ENCODE results near the gene MEP1B. TPM values are rescaled to one million over a fixed set of nuclear protein-coding genes. Genes with fewer than 3 reads are reported as not detected.
"Not testable (repeated sequence)": the region's sequence is repeated elsewhere in the genome, so short reads cannot be mapped to it uniquely, and the experiment has no call there.

Gene MEP1B
- total RNA-seq, 1 donor from 2014 or later: not detected

DNA sequence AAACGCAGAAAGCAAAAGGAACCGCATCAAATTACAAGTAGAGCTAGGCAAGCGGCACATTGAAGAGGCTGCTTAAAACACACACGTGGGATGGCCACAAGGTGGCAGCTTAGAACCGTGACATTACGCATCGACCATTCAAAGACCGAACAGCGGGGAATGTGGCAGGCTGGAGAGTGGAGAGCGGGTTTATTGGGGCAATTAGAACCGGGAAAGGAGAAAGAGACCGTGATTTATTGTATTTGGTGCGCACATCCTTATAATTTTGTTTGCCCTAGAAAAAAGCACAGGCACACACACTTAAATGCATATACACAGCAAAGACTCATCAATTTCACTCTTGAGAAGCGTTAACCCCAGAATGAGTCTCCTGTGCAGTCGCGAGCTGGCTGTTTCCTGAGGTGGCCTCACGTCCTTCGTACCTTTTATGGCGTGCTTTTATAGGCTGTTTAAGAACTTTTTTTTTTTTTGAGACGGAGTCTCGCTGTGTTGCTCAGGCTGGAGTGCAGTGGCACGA lies 31.7 kb upstream of the MEP1B start:
- Mint-ChIP-seq H3K4me1 (ENCODE audit: low read depth, unreplicated experiment) (no peaks in the 10 kb centered on the region), H3K27me3 (ENCODE audit: unreplicated experiment) (no peaks in the 10 kb centered on the region), H3K4me3 (ENCODE audit: unreplicated experiment) (peak overlapping the region; percentile 31), H3K9me3 (ENCODE audit: unreplicated experiment) (peaks cover 2% of the 10 kb centered on the region), H3K27ac (ENCODE audit: unreplicated experiment) (no peak overlapping the region), H3K36me3 (ENCODE audit: unreplicated experiment) (no peaks in the 10 kb centered on the region)
- TF ChIP-seq, protein P1, sequence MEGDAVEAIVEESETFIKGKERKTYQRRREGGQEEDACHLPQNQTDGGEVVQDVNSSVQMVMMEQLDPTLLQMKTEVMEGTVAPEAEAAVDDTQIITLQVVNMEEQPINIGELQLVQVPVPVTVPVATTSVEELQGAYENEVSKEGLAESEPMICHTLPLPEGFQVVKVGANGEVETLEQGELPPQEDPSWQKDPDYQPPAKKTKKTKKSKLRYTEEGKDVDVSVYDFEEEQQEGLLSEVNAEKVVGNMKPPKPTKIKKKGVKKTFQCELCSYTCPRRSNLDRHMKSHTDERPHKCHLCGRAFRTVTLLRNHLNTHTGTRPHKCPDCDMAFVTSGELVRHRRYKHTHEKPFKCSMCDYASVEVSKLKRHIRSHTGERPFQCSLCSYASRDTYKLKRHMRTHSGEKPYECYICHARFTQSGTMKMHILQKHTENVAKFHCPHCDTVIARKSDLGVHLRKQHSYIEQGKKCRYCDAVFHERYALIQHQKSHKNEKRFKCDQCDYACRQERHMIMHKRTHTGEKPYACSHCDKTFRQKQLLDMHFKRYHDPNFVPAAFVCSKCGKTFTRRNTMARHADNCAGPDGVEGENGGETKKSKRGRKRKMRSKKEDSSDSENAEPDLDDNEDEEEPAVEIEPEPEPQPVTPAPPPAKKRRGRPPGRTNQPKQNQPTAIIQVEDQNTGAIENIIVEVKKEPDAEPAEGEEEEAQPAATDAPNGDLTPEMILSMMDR (IDR thresholded peaks at IDR 0.05; ENCODE audit: partially characterized antibody, unreplicated experiment): peak; percentile 89
- peak; percentile 75 for DNase-seq

DNA sequence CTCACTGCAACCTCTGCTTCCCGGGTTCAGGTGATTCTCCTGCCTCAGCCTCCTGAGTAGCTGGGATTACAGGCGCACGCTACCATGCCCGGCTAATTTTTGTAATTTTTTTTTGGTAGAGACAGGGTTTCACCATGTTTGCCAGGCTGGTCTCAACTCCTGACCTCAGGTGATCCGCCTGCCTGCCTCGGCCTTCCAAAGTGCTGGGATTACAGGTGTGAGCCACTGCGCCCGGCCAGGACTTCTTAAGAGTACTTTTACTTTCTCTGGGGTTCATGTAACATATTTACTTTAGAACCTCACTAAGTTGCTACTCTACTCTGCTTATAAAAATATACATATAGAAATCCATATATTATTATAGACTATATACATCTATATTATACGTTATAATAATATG lies 31.2 kb upstream of the MEP1B start:
- not testable (repeated sequence) for H3K4me3 Mint-ChIP-seq (ENCODE audit: unreplicated experiment); H3K9me3 Mint-ChIP-seq (ENCODE audit: unreplicated experiment); DNase-seq; H3K36me3 Mint-ChIP-seq (ENCODE audit: unreplicated experiment); H3K27me3 Mint-ChIP-seq (ENCODE audit: unreplicated experiment); H3K4me1 Mint-ChIP-seq (ENCODE audit: low read depth, unreplicated experiment); H3K27ac Mint-ChIP-seq (ENCODE audit: unreplicated experiment)

DNA sequence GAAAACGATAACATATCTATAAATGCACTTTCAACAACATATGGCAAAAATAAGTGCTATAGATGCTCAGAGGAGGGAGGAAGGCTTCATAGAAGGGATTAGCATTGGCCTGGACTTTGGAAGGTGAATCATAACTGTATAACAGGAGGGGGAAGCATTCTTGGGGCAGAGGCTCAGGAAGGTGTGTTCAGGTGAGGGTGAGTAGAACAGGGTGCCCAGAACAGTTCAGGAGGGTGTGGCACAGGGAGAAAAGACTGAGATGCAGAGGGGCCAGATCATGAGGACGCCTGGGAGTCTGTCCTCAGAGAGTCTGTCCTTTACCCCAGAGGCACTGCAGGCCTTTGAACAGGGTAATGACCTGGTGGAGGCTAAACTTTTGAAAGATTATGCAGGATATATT lies 29.3 kb upstream of the MEP1B start:
- H3K9me3 Mint-ChIP-seq (ENCODE audit: unreplicated experiment): peaks cover 2% of the 10 kb centered on the region
- H3K36me3 Mint-ChIP-seq (ENCODE audit: unreplicated experiment): no peaks in the 10 kb centered on the region
- no peak for DNase-seq
- no peak overlapping the region for H3K27ac Mint-ChIP-seq (ENCODE audit: unreplicated experiment)
- no peak overlapping the region for H3K4me3 Mint-ChIP-seq (ENCODE audit: unreplicated experiment)
- no peaks in the 10 kb centered on the region for H3K27me3 Mint-ChIP-seq (ENCODE audit: unreplicated experiment)
- no peaks in the 10 kb centered on the region for H3K4me1 Mint-ChIP-seq (ENCODE audit: low read depth, unreplicated experiment)
- TF ChIP-seq, protein P1 (IDR thresholded peaks at IDR 0.05; ENCODE audit: partially characterized antibody, unreplicated experiment): no peak

DNA sequence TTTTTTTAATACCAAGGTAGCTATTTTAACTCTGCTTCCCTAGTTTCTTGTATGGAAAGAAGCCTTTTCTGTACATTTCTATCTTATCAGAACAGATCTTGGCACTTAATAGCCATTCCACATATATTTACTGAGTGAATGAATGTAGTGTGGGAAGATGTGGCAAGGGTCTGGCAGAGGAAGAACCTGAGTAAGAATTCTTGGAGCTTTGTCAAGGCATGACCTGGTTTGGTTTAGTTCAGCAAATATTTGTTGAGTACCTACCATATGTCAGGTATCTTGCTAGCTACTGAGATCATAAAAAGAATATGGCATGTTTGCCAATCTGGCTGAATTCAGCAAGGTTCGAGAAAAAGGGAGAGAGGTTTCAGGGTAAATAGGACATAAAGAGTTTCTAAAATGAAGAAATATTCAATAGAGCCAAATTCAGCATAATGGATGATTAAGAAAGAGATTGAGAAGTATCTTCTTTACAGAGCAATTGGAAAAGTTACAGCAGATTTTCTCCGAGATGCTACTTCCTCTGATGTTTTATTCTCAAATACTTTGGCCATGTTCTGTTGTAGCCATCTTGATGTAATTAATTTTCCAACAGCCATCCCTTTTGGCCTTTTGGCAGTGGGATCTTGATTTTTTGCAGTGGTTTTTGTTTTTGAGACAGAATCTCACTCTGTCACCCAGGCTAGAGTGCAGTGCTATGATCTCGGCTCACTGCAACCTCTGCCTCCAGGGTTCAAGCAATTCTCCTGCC lies 21.7 kb upstream of the MEP1B start:
- no peaks in the 10 kb centered on the region for H3K4me1 Mint-ChIP-seq (ENCODE audit: low read depth, unreplicated experiment)

DNA sequence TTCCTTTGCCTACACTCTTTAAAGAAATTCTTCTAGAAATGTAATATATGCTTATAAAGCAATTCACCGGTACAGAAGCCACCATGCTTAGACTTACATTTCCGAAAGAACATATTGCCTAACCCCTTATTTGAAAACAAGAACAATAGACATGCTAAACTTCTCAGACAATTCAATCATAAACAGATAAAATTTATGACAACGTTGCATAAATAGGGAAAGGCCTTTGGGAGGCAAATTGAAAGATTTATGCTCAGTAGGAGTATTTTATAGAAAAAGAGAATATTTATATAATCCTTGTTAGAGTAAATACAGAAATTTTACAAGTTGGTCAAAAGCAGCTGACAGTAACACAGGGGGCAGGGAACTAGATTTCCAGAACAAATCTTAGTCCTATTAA lies 16.2 kb upstream of the MEP1B start:
- DNase-seq: no peak

More for the DNA sequence above, 21.7 kb upstream of the MEP1B start:
- Mint-ChIP-seq H3K9me3 (ENCODE audit: unreplicated experiment) (no peaks in the 10 kb centered on the region), H3K36me3 (ENCODE audit: unreplicated experiment) (no peaks in the 10 kb centered on the region), H3K27ac (ENCODE audit: unreplicated experiment) (no peak overlapping the region), H3K4me3 (ENCODE audit: unreplicated experiment) (no peak overlapping the region), H3K27me3 (ENCODE audit: unreplicated experiment) (no peaks in the 10 kb centered on the region)
- TF ChIP-seq, protein P1 (IDR thresholded peaks at IDR 0.05; ENCODE audit: partially characterized antibody, unreplicated experiment): no peak
- no peak for DNase-seq

More for the DNA sequence above, 16.2 kb upstream of the MEP1B start:
- H3K9me3 Mint-ChIP-seq (ENCODE audit: unreplicated experiment): no peaks in the 10 kb centered on the region
- no peaks in the 10 kb centered on the region for H3K27me3 Mint-ChIP-seq (ENCODE audit: unreplicated experiment)
- no peaks in the 10 kb centered on the region for H3K36me3 Mint-ChIP-seq (ENCODE audit: unreplicated experiment)
- no peak overlapping the region for H3K4me3 Mint-ChIP-seq (ENCODE audit: unreplicated experiment)
- TF ChIP-seq, protein P1 (IDR thresholded peaks at IDR 0.05; ENCODE audit: partially characterized antibody, unreplicated experiment): no peak
- H3K27ac Mint-ChIP-seq (ENCODE audit: unreplicated experiment): no peak overlapping the region
- no peaks in the 10 kb centered on the region for H3K4me1 Mint-ChIP-seq (ENCODE audit: low read depth, unreplicated experiment)

Data from glutamatergic neuron (in vitro differentiated cells).